HCEC 1CT (cell line): ENCODE measurements around the gene EHMT2.
A peak's percentile ranks its signal among the peaks of the same experiment; 100 is the strongest.
"Not testable (repeated sequence)": the region's sequence is repeated elsewhere in the genome, so short reads cannot be mapped to it uniquely, and the experiment has no call there.

Experiments used
- DNase-seq: peaks from one replicate; pipeline ENCODE4 v3.0.0-alpha.2; 2017

Gene EHMT2

GRCh38 chr6:31911826-31912585, 14.5 kb upstream of the EHMT2 start:
- no peak for DNase-seq

GRCh38 chr6:31909298-31909697, 11.8 kb upstream of the EHMT2 start:
- not testable (repeated sequence) for DNase-seq

- peak; percentile 59 for DNase-seq
Measured at GRCh38 chr6:31908791-31909190, 11.3 kb upstream of the EHMT2 start.

- not testable (repeated sequence) for DNase-seq
Measured at GRCh38 chr6:31908255-31908654, 10.8 kb upstream of the EHMT2 start.

GRCh38 chr6:31907158-31907813, 9.8 kb upstream of the EHMT2 start:
- peak; percentile 57 for DNase-seq

- not testable (repeated sequence) for DNase-seq
Measured at GRCh38 chr6:31906727-31907126, 9.2 kb upstream of the EHMT2 start.

- DNase-seq, result no peak
Measured at GRCh38 chr6:31906122-31906521, 8.6 kb upstream of the EHMT2 start.

GRCh38 chr6:31905041-31905440, 7.5 kb upstream of the EHMT2 start:
- DNase-seq, result no peak

GRCh38 chr6:31903957-31904356, 6.5 kb upstream of the EHMT2 start:
- no peak for DNase-seq

- DNase-seq, result peak; percentile 95
Measured at GRCh38 chr6:31901953-31902643, 4.6 kb upstream of the EHMT2 start, which contains the start of gene ZBTB12. Gene ZBTB12 (minus strand): TSS chr6:31902086. CDS start chr6:31901305, 781 bp downstream.

- DNase-seq, result peak; percentile 42
Measured at GRCh38 chr6:31901415-31901952, 4.0 kb upstream of the EHMT2 start.

- no peak for DNase-seq
Measured at GRCh38 chr6:31900917-31901414, 3.5 kb upstream of the EHMT2 start.

- DNase-seq, result no peak
Measured at GRCh38 chr6:31899882-31900722, 2.6 kb upstream of the EHMT2 start.

- DNase-seq, result no peak
Measured at GRCh38 chr6:31899215-31899614, 1.7 kb upstream of the EHMT2 start.

- DNase-seq, result peak; percentile 43
Measured at GRCh38 chr6:31898383-31899011, 999 bp upstream of the EHMT2 start.

GRCh38 chr6:31896856-31897611, 464 bp downstream of the EHMT2 start:
- DNase-seq, result no peak

GRCh38 chr6:31896493-31896855, 1.0 kb downstream of the EHMT2 start:
- no peak for DNase-seq

GRCh38 chr6:31892821-31893220, 4.7 kb downstream of the EHMT2 start:
- no peak for DNase-seq

GRCh38 chr6:31889331-31889972, 8.0 kb downstream of the EHMT2 start:
- DNase-seq, result no peak
